Activated T-helper 1 cell treated with anti-CD3 and anti-CD28 coated beads, Interleukin-12 subunit alpha, Interleukin-12 subunit beta, Interleukin-2, Interleukin-4 antibody, amounts not matched to agents 30 ng/mL and 10 ng/mL and 1 ng/mL, durations not matched to agents 14 hours and 24 hours and 36 hours (primary cell): ENCODE results near the gene CCNYL1. TPM values are rescaled to one million over a fixed set of nuclear protein-coding genes. Genes with fewer than 3 reads are reported as not detected.

ENCODE experiments used
- DNase-seq: peaks from one replicate; pipeline ENCODE4 v3.0.0; 2021; ENCODE audit warnings: low spot score
- H3K27ac Mint-ChIP-seq: one replicate; pipeline ENCODE4 v1.8.0; 2021; ENCODE audit warnings: mild to moderate bottlenecking, mixed read lengths
- H3K27me3 Mint-ChIP-seq: one replicate; pipeline ENCODE4 v1.8.0; 2022; ENCODE audit warnings: mild to moderate bottlenecking, moderate library complexity, mixed read lengths; ENCODE audit not compliant: insufficient read depth
- H3K36me3 Mint-ChIP-seq: one replicate; pipeline ENCODE4 v1.8.0; 2021; ENCODE audit warnings: low read depth, mixed read lengths
- H3K4me1 Mint-ChIP-seq: one replicate; pipeline ENCODE4 v1.8.0; 2021; ENCODE audit warnings: low read depth, mixed read lengths
- H3K4me3 Mint-ChIP-seq: one replicate; pipeline ENCODE4 v1.8.0; 2021; ENCODE audit warnings: mild to moderate bottlenecking, moderate library complexity, mixed read lengths
- H3K9me3 Mint-ChIP-seq: one replicate; pipeline ENCODE4 v1.8.0; 2021; ENCODE audit warnings: mixed read lengths
- intact Hi-C: fragments of 100-400 bp; cut with micrococcal nuclease; formaldehyde crosslinking; loops from one replicate; pipeline ENCODE4 v1.15.1; 2024
- total RNA-seq: library from RNA; stranded (reverse); gene quantifications from 2 replicates; pipeline ENCODE4 v1.2.3, GENCODE V29; 2022

Gene CCNYL1
- total RNA-seq, 1 donor from 2014 or later: 6.8 TPM

GRCh38 chr2:207778298-207778882, 67.0 kb downstream of the CCNYL1 start:
- Mint-ChIP-seq H3K36me3 (no peaks in the 10 kb centered on the region), H3K9me3 (no peaks in the 10 kb centered on the region), H3K4me3 (no peak overlapping the region), H3K27me3 (peaks cover 6% of the 10 kb centered on the region), H3K4me1 (no peaks in the 10 kb centered on the region), H3K27ac (no peak overlapping the region)
- no peak for DNase-seq
- intact Hi-C loops: no loop called here

- no peaks in the 10 kb centered on the region for H3K9me3 Mint-ChIP-seq
- peaks cover 6% of the 10 kb centered on the region for H3K27me3 Mint-ChIP-seq
- H3K27ac Mint-ChIP-seq: no peak overlapping the region
- no peak overlapping the region for H3K4me3 Mint-ChIP-seq
- H3K36me3 Mint-ChIP-seq: no peaks in the 10 kb centered on the region
- intact Hi-C loops: no loop called here
- DNase-seq: no peak
- H3K4me1 Mint-ChIP-seq: no peaks in the 10 kb centered on the region
Observed at GRCh38 chr2:207779523-207779922, 68.1 kb downstream of the CCNYL1 start.

- Mint-ChIP-seq H3K27me3 (peaks cover 6% of the 10 kb centered on the region), H3K4me1 (no peaks in the 10 kb centered on the region), H3K9me3 (no peaks in the 10 kb centered on the region), H3K4me3 (no peak overlapping the region), H3K27ac (no peak overlapping the region), H3K36me3 (no peaks in the 10 kb centered on the region)
- no peak for DNase-seq
- intact Hi-C loops: no loop called here
Observed at GRCh38 chr2:207782238-207783030, 71.0 kb downstream of the CCNYL1 start.

- intact Hi-C loops: no loop called here
- H3K9me3 Mint-ChIP-seq: no peaks in the 10 kb centered on the region
- H3K27ac Mint-ChIP-seq: no peak overlapping the region
- H3K4me1 Mint-ChIP-seq: no peaks in the 10 kb centered on the region
- DNase-seq: no peak
- H3K36me3 Mint-ChIP-seq: no peaks in the 10 kb centered on the region
- H3K4me3 Mint-ChIP-seq: no peak overlapping the region
- peaks cover 2% of the 10 kb centered on the region for H3K27me3 Mint-ChIP-seq
Observed at GRCh38 chr2:207783514-207783913, 72.1 kb downstream of the CCNYL1 start.

DNA sequence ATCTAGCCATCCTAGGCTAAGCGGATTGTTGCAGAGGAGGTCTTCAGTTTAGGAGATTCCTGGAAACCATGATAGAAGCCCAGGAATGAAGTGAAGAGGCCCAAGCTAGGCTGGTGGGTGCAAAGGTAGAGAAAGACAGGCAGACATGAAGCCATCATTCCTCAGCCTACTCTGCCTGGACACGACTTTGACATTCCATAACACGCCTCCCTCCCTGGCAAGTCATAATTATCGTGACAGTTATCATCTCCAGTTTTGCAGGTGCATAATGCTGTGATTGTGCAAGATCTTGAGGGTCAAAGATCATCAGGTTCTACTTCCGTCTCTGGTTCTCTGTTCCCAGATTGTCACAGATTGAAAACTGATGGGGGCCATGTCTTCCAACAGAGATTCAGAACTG, 73.5 kb downstream of the CCNYL1 start:
- no peak for DNase-seq
- intact Hi-C loops: no loop called here
- Mint-ChIP-seq H3K4me3 (no peak overlapping the region), H3K27me3 (no peaks in the 10 kb centered on the region), H3K27ac (no peak overlapping the region), H3K9me3 (no peaks in the 10 kb centered on the region), H3K36me3 (no peaks in the 10 kb centered on the region), H3K4me1 (no peaks in the 10 kb centered on the region)

DNA sequence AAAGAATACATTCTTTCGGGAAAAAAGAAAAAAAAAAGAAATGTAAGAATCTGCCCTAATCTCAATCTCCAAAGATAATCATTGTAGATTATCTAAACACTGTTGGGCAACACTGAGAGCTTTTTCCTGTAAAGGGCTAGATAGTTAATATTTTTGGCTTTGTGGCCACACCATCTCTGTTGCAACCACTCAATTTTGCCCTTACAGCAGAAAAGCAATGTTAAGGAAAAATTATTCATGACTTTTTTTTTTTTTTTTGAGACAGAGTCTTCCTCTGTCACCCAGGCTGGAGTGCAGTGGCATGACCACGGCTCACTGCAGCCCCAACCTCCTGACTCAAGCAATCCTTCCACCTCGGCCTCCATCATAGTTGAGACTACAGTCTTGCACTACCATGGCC, 75.6 kb downstream of the CCNYL1 start:
- intact Hi-C loops: no loop called here
- Mint-ChIP-seq H3K36me3 (no peaks in the 10 kb centered on the region), H3K4me1 (no peaks in the 10 kb centered on the region), H3K9me3 (no peaks in the 10 kb centered on the region), H3K27ac (no peak overlapping the region), H3K27me3 (no peaks in the 10 kb centered on the region), H3K4me3 (no peak overlapping the region)
- DNase-seq: no peak

DNA sequence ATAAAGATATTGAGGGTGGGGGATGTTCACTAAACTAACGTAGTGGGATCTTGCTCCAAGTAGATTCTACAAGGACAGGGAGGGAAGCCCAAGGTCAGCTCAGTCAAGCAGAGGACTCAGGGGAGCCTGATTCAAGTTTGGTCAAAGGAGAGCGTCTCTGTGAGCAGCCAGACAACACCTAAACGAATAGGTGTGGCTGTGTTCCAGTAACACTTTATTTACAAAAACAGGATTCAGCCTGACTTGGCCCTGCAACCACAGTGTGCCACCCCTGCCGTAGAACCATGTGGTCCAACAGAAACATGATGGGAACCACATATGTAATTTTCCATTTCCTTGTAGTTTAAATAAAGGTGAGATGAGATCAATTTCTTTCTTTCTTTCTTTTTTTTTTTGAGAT, 76.4 kb downstream of the CCNYL1 start:
- H3K4me3 Mint-ChIP-seq: no peak overlapping the region
- H3K4me1 Mint-ChIP-seq: no peaks in the 10 kb centered on the region
- no peaks in the 10 kb centered on the region for H3K36me3 Mint-ChIP-seq
- H3K27me3 Mint-ChIP-seq: peaks cover 2% of the 10 kb centered on the region
- DNase-seq: no peak
- no peaks in the 10 kb centered on the region for H3K9me3 Mint-ChIP-seq
- H3K27ac Mint-ChIP-seq: no peak overlapping the region
- intact Hi-C loops: no loop called here

- no peaks in the 10 kb centered on the region for H3K4me1 Mint-ChIP-seq
- H3K27me3 Mint-ChIP-seq: peaks cover 2% of the 10 kb centered on the region
- no peaks in the 10 kb centered on the region for H3K9me3 Mint-ChIP-seq
- no peak for DNase-seq
- intact Hi-C loops: no loop called here
- no peaks in the 10 kb centered on the region for H3K36me3 Mint-ChIP-seq
- no peak overlapping the region for H3K27ac Mint-ChIP-seq
- no peak overlapping the region for H3K4me3 Mint-ChIP-seq
Observed at GRCh38 chr2:207790898-207791297, 79.5 kb downstream of the CCNYL1 start.

DNA sequence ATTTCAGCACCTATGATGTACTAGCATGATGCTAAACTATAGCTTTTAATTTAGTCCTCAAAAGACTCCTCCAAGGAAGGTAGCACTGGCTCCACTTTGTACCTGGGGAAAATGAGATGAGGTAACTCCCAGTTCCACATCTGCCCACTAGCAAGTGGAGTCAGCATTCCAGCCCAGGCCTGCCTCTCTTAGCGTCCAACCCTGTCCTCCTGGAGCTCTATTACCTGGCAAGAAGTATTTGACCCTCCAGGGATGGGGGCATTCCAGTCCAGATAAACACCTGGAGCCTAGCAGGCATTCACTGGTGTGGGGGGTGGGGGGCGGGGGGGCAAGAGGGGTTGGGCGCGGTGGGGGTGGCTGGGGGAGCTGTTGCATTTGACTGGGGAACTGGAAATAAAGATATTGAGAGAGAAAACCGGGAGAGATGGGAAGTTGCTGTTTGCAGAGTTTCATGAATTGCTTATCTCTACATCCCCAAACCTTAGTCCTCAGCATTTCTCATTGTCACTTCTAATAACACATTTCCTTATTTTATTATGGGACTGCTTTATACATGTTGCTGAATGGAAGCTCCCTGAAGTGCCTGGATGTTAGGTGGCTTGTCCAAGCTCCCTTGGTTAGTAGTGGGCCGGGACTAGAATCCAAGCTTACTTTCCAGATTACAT, 80.3 kb downstream of the CCNYL1 start:
- no peak for DNase-seq
- intact Hi-C loops: no loop called here
- H3K4me3 Mint-ChIP-seq: no peak overlapping the region
- peaks cover 2% of the 10 kb centered on the region for H3K27me3 Mint-ChIP-seq
- no peaks in the 10 kb centered on the region for H3K36me3 Mint-ChIP-seq
- H3K4me1 Mint-ChIP-seq: no peaks in the 10 kb centered on the region
- H3K27ac Mint-ChIP-seq: no peak overlapping the region
- H3K9me3 Mint-ChIP-seq: no peaks in the 10 kb centered on the region

DNA sequence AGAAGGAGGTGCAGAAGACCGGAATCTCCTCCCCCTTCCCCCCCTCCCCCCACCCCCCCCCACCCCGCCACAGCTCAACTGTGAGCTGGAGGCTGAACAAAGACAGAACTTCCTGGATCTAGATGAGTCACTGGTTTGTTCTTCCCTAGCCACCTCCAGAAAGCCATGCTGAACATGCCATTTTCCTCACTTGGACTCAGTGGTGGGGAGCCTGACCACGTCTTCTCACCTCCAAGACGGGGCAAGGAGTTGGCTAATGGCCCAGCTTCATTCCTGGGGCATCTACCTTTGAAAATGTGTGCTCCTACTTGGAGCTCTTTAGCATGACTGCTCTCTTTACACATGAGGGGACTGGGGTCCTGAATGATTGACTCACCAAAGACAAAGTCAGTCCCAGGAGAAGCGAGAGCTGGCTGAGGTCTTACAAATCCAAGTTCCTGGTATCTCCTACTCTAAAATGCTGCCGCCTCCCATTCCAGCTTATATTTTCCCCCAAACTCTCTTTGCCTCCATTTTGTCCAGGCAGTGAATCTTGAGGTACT, 80.9 kb downstream of the CCNYL1 start:
- intact Hi-C loops: no loop called here
- Mint-ChIP-seq H3K27ac (no peak overlapping the region), H3K27me3 (peaks cover 2% of the 10 kb centered on the region), H3K4me1 (no peaks in the 10 kb centered on the region), H3K4me3 (no peak overlapping the region), H3K36me3 (no peaks in the 10 kb centered on the region), H3K9me3 (no peaks in the 10 kb centered on the region)
- DNase-seq: no peak

DNA sequence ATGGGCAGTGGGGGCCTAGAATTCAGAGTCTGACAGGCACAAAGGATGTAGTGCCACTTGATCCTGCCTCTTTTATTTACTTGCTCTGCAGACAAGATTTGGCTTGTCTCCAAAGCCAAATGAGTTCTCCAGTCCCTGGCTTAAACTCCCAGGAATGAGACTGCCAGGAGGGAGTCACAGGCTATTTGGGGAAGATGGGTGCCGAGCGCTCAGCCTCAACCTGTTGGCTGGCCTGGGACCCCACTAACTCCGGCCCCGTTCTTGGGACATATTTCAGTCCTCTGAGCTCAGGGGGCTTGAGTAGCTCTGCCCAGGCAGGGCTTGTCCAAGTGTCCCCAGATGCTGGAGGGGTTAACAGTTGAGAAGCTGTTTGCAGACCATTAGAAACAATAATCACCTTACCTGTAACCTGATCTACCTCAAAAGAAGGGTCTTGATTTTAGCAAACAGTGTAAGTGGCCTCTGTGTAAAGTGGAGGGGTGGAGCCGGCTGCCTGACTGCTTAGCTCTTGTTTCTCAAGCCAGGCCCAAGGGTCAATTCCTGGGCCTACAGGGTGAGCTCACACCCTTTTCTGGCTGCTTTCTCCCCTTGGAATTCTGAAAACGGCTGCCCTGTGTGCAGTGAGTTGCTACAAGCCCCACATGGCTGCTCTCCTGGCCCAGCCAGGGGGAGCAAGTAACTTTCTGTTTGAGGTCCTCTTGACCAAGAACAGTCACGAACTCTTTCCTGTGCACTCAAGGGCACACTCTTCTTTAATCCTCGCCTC, 85.3 kb downstream of the CCNYL1 start:
- DNase-seq: no peak
- Mint-ChIP-seq H3K27ac (no peak overlapping the region), H3K36me3 (no peaks in the 10 kb centered on the region), H3K4me3 (no peak overlapping the region), H3K9me3 (no peaks in the 10 kb centered on the region), H3K4me1 (no peaks in the 10 kb centered on the region), H3K27me3 (peaks cover 2% of the 10 kb centered on the region)
- intact Hi-C loops: no loop called here

DNA sequence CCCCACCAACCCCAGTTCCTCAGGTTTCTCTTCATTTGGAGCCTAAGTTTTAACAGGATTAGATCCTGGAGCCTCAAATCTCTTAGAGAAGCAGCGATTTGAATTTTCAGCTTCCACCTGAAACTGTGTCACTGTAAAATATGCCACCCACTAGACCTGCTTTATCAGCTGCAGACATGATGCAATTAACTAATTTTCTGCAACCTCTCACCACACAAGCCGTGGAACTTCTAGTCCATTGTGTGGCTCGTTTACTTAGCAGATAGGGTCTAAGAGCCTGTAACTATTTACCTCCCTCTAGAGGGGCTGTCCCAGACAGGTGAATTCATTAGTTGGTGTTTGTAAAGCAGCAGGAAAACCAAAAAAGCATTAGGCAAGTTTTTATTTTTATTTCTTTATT, 89.8 kb downstream of the CCNYL1 start:
- Mint-ChIP-seq H3K27ac (no peak overlapping the region), H3K4me3 (no peak overlapping the region), H3K27me3 (no peaks in the 10 kb centered on the region), H3K4me1 (peaks cover 7% of the 10 kb centered on the region), H3K36me3 (no peaks in the 10 kb centered on the region), H3K9me3 (no peaks in the 10 kb centered on the region)
- DNase-seq: no peak
- intact Hi-C loops: no loop called here

GRCh38 chr2:207802650-207803049, 91.2 kb downstream of the CCNYL1 start:
- H3K4me3 Mint-ChIP-seq: no peak overlapping the region
- H3K9me3 Mint-ChIP-seq: no peaks in the 10 kb centered on the region
- no peaks in the 10 kb centered on the region for H3K36me3 Mint-ChIP-seq
- DNase-seq: no peak
- peaks cover 11% of the 10 kb centered on the region for H3K4me1 Mint-ChIP-seq
- peaks cover 2% of the 10 kb centered on the region for H3K27me3 Mint-ChIP-seq
- intact Hi-C loops: no loop called here
- H3K27ac Mint-ChIP-seq: no peak overlapping the region
